CD4-positive, alpha-beta memory T cell (primary cell): ENCODE measurements around the gene NPY4R. TPM values are rescaled to one million over a fixed set of nuclear protein-coding genes. Genes with fewer than 3 reads are reported as not detected.
"Not testable (repeated sequence)": the region's sequence is repeated elsewhere in the genome, so short reads cannot be mapped to it uniquely, and the experiment has no call there.

Experiments used
- CTCF ChIA-PET: fragments of 350-600 bp; sonication (Branson Sonifier 250); formaldehyde crosslinking; loops from one replicate; lab custom pipeline; 2021; ENCODE audit warnings: inconsistent platforms; ENCODE audit not compliant: partially characterized antibody; lab: Charles Lee
- POLR2A ChIA-PET: fragments of 350-600 bp; sonication (Branson Sonifier 250); formaldehyde crosslinking; loops from one replicate; lab custom pipeline; 2021; ENCODE audit not compliant: partially characterized antibody; lab: Charles Lee
- DNase-seq, 5 donors: peaks; one replicate each; pipeline versions ENCODE4 v3.0.0 to v3.0.0-alpha.2; 2020 to 2022; ENCODE audit warnings: mixed read lengths in 1 of 5
- H3K27ac ChIP-seq: one replicate; pipeline ENCODE4 v1.7.0; 2013; ENCODE audit warnings: low read depth, low read length
- H3K27me3 ChIP-seq: 2 replicates; pipeline ENCODE4 v1.7.0; 2013; ENCODE audit warnings: mild to moderate bottlenecking, low read length, moderate library complexity; ENCODE audit not compliant: insufficient read depth
- H3K36me3 ChIP-seq: 2 replicates; pipeline ENCODE4 v1.7.0; 2013; ENCODE audit warnings: mild to moderate bottlenecking, low read length, moderate library complexity; ENCODE audit not compliant: insufficient read depth
- H3K4me1 ChIP-seq: 2 replicates; pipeline ENCODE4 v1.7.0; 2013; ENCODE audit warnings: mild to moderate bottlenecking, low read length, moderate library complexity; ENCODE audit not compliant: insufficient read depth
- H3K4me3 ChIP-seq, 2 donors: one replicate each; pipeline ENCODE4 v1.7.0; 2013; ENCODE audit warnings: low read length in 2 of 2, mild to moderate bottlenecking in 1 of 2
- H3K9me3 ChIP-seq, 2 donors: one replicate each; pipeline ENCODE4 v1.7.0; 2013; ENCODE audit warnings: low read length in 2 of 2, control low read depth in 1 of 2; ENCODE audit not compliant: control insufficient read depth in 1 of 2
- H3K27ac Mint-ChIP-seq, 7 donors: one replicate each; pipeline ENCODE4 v1.8.0; 2020 to 2021; ENCODE audit warnings: mixed read lengths in 7 of 7, mild to moderate bottlenecking in 6 of 7, inconsistent platforms in 3 of 7, moderate library complexity in 3 of 7
- H3K27me3 Mint-ChIP-seq, 2 donors: one replicate each; pipeline ENCODE4 v1.8.0; 2020 to 2021; ENCODE audit warnings: mixed read lengths in 2 of 2
- H3K36me3 Mint-ChIP-seq, 2 donors: one replicate each; pipeline ENCODE4 v1.8.0; 2020 to 2021; ENCODE audit warnings: mixed read lengths in 2 of 2, inconsistent platforms in 1 of 2, mild to moderate bottlenecking in 1 of 2
- H3K4me1 Mint-ChIP-seq, 4 donors: one replicate each; pipeline ENCODE4 v1.8.0; 2020 to 2021; ENCODE audit warnings: mixed read lengths in 4 of 4, mild to moderate bottlenecking in 1 of 4
- H3K4me3 Mint-ChIP-seq, 8 donors: one replicate each; pipeline ENCODE4 v1.8.0; 2020 to 2021; ENCODE audit warnings: mixed read lengths in 8 of 8, mild to moderate bottlenecking in 7 of 8, moderate library complexity in 6 of 8, inconsistent platforms in 3 of 8
- H3K9me3 Mint-ChIP-seq, 8 donors: one replicate each; pipeline ENCODE4 v1.8.0; 2020 to 2021; ENCODE audit warnings: mixed read lengths in 8 of 8, mild to moderate bottlenecking in 5 of 8, inconsistent platforms in 3 of 8, moderate library complexity in 1 of 8
- intact Hi-C: fragments of 100-400 bp; cut with micrococcal nuclease; formaldehyde crosslinking; loops from one replicate; pipeline ENCODE4 v1.15.1; 2023
- polyA plus RNA-seq, 2 donors: library from polyadenylated mRNA; unstranded; fragments of 300-500 nt; fragmentation: Illumina TruSeq; gene quantifications; one replicate each; pipeline ENCODE4 v1.2.3, GENCODE V29; 2021
- total RNA-seq, 2 experiments: library from RNA; stranded (reverse); gene quantifications; one replicate each; pipeline ENCODE4 v1.2.3, GENCODE V29; 2021

NPY4R gene
- total and polyA plus RNA-seq, 4 experiments from 2014 or later: not detected

DNA sequence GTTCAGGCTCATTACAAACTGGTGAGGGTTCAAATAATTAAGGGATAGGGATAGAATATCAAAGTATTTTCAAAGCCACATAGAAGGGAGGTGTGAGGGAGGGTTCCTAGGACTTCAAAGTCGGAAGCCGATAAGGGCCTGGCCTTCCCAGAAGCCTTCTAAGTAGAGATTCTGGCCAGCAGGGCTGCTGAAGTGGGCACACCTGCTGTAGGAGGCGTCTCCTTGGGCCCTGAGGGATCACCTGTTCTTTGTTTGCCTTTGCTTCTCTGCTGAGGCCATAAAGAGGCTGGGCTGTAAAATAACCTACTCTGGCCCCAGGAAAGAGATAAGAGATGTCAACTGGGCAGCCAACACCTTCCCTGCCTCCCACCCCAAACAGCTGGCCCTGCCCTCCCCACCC, 8.0 kb upstream of the NPY4R start:
- H3K4me1 Mint-ChIP-seq, H3K4me3 Mint-ChIP-seq, H3K9me3 ChIP-seq, intact Hi-C loops, H3K27me3 ChIP-seq, H3K4me1 ChIP-seq, H3K36me3 Mint-ChIP-seq, H3K27ac ChIP-seq, H3K27me3 Mint-ChIP-seq, H3K27ac Mint-ChIP-seq, H3K4me3 ChIP-seq, POLR2A ChIA-PET, H3K9me3 Mint-ChIP-seq, H3K36me3 ChIP-seq, CTCF ChIA-PET: not testable (repeated sequence)
- DNase-seq: peak in 1 of 5 donors; percentile 13

- H3K36me3 ChIP-seq, intact Hi-C loops, H3K27ac Mint-ChIP-seq, H3K4me1 Mint-ChIP-seq, DNase-seq, H3K4me3 Mint-ChIP-seq, H3K36me3 Mint-ChIP-seq, H3K27ac ChIP-seq, H3K9me3 ChIP-seq, H3K9me3 Mint-ChIP-seq, H3K27me3 ChIP-seq, H3K27me3 Mint-ChIP-seq, CTCF ChIA-PET, H3K4me1 ChIP-seq, H3K4me3 ChIP-seq, POLR2A ChIA-PET: not testable (repeated sequence)
Observed at GRCh38 chr10:46470134-46470533, 4.4 kb upstream of the NPY4R start.

GRCh38 chr10:46468119-46468809, 2.5 kb upstream of the NPY4R start:
- H3K9me3 Mint-ChIP-seq, H3K4me1 ChIP-seq, H3K27me3 Mint-ChIP-seq, CTCF ChIA-PET, H3K4me1 Mint-ChIP-seq, H3K27ac ChIP-seq, H3K9me3 ChIP-seq, H3K4me3 ChIP-seq, POLR2A ChIA-PET, H3K4me3 Mint-ChIP-seq, H3K36me3 ChIP-seq, DNase-seq, H3K27me3 ChIP-seq, H3K27ac Mint-ChIP-seq, H3K36me3 Mint-ChIP-seq, intact Hi-C loops: not testable (repeated sequence)

- not testable (repeated sequence) for H3K4me1 Mint-ChIP-seq, H3K27me3 Mint-ChIP-seq, H3K4me3 Mint-ChIP-seq
Observed at GRCh38 chr10:46463608-46464007, 2.1 kb downstream of the NPY4R start.

DNA sequence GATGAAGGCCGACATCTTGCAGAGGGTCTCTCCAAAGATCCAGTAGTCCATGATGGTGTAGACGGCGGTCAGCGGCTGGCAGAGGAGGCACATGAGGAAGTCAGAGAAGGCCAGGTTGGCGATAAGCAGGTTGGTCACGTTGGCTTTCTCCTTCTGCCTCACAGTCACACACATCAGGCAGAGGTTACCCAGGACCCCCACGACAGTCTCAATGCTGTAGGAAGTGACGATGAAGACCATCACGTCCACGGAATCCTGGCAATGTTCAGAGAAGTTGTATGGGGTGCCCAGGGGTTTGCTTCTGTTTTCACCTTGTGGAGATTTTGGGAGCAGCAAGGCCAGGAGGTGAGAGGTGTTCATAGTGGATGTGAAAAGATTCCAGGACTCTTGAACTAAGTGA, 3.5 kb downstream of the NPY4R start:
- H3K27ac ChIP-seq, H3K27me3 ChIP-seq, H3K27me3 Mint-ChIP-seq, H3K36me3 Mint-ChIP-seq, DNase-seq, H3K4me1 ChIP-seq, H3K9me3 ChIP-seq, H3K9me3 Mint-ChIP-seq, H3K4me3 Mint-ChIP-seq, H3K36me3 ChIP-seq, H3K27ac Mint-ChIP-seq, H3K4me1 Mint-ChIP-seq, CTCF ChIA-PET, H3K4me3 ChIP-seq, intact Hi-C loops, POLR2A ChIA-PET: not testable (repeated sequence)

More at GRCh38 chr10:46463608-46464007, 2.1 kb downstream of the NPY4R start:
- POLR2A ChIA-PET, H3K27me3 ChIP-seq, H3K36me3 ChIP-seq, H3K9me3 Mint-ChIP-seq, H3K27ac ChIP-seq, H3K9me3 ChIP-seq, H3K4me1 ChIP-seq, H3K27ac Mint-ChIP-seq, H3K36me3 Mint-ChIP-seq, DNase-seq, H3K4me3 ChIP-seq, CTCF ChIA-PET, intact Hi-C loops: not testable (repeated sequence)

- H3K27me3 Mint-ChIP-seq, POLR2A ChIA-PET, H3K27me3 ChIP-seq, H3K27ac Mint-ChIP-seq, H3K9me3 Mint-ChIP-seq, H3K9me3 ChIP-seq, H3K4me1 ChIP-seq, H3K27ac ChIP-seq, H3K4me3 Mint-ChIP-seq, intact Hi-C loops, DNase-seq, H3K36me3 ChIP-seq, H3K4me3 ChIP-seq, H3K36me3 Mint-ChIP-seq, CTCF ChIA-PET, H3K4me1 Mint-ChIP-seq: not testable (repeated sequence)
Observed at GRCh38 chr10:46459579-46459978, 6.2 kb downstream of the NPY4R start.

DNA sequence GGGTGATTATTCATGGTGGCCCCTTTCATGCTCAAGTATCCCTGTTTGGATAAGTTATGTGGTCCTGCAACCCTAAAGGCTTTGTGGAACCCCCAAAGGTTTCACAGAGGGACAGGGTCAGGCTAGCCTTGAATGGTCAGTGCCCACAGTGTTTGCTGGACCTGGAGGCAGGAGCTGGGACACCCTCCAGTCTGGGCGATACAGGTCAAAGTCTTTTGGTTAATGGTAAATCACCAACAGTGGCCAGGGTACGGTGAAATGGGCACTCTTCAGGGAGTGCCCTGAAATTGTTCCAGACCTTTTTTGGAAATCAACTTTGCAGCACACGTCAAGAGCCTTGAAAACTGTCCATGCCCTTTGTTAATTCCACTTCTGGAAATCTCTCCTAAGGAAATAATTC, 8.7 kb downstream of the NPY4R start:
- H3K9me3 Mint-ChIP-seq, H3K4me1 ChIP-seq, H3K27me3 Mint-ChIP-seq, H3K27me3 ChIP-seq, H3K4me1 Mint-ChIP-seq, H3K27ac Mint-ChIP-seq, H3K27ac ChIP-seq, H3K9me3 ChIP-seq, POLR2A ChIA-PET, H3K36me3 Mint-ChIP-seq, intact Hi-C loops, H3K4me3 ChIP-seq, CTCF ChIA-PET, H3K4me3 Mint-ChIP-seq, H3K36me3 ChIP-seq, DNase-seq: not testable (repeated sequence)

DNA sequence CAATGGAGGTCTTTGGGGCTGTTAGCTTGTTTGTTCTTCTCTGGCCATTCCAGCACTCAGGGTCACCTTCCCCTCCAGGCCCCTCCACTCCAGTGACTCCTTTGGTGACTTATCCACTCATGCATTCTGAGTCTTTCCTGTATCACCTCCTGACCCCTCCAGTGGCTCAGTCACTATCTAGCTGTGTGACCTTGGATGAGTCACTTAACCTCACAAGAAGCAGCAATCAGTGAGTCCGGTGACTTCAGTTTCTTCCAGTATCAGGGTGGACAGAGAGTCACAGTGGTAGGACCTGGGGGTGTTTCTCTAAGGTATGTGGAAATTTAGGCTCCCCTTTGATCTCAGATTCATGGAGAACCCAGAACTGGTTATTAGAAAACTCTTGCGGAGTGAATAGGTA, 9.8 kb downstream of the NPY4R start:
- DNase-seq, H3K4me3 Mint-ChIP-seq, H3K4me3 ChIP-seq, H3K4me1 ChIP-seq, intact Hi-C loops, H3K27ac ChIP-seq, H3K27me3 ChIP-seq, H3K9me3 Mint-ChIP-seq, H3K36me3 Mint-ChIP-seq, H3K9me3 ChIP-seq, POLR2A ChIA-PET, H3K4me1 Mint-ChIP-seq, H3K36me3 ChIP-seq, H3K27me3 Mint-ChIP-seq, H3K27ac Mint-ChIP-seq, CTCF ChIA-PET: not testable (repeated sequence)
